GM18508 (cell line): ENCODE data around the gene ZFHX3.
A peak's percentile ranks its signal among the peaks of the same experiment; 100 is the strongest.

Experiments used
- ATAC-seq: cut with Tn5 transposase; IDR thresholded peaks from one replicate; pipeline ENCODE4 v1.9.1; 2021; ENCODE audit warnings: moderate number of reproducible peaks; ENCODE audit not compliant: insufficient read depth, unreplicated experiment

Gene ZFHX3

GRCh38 chr16:72789465-72789864, 258.5 kb downstream of the ZFHX3 start:
- no peak for ATAC-seq

- ATAC-seq: no peak
These were observed 259.6 kb downstream of the ZFHX3 start for GRCh38 chr16:72788269-72788809.

DNA sequence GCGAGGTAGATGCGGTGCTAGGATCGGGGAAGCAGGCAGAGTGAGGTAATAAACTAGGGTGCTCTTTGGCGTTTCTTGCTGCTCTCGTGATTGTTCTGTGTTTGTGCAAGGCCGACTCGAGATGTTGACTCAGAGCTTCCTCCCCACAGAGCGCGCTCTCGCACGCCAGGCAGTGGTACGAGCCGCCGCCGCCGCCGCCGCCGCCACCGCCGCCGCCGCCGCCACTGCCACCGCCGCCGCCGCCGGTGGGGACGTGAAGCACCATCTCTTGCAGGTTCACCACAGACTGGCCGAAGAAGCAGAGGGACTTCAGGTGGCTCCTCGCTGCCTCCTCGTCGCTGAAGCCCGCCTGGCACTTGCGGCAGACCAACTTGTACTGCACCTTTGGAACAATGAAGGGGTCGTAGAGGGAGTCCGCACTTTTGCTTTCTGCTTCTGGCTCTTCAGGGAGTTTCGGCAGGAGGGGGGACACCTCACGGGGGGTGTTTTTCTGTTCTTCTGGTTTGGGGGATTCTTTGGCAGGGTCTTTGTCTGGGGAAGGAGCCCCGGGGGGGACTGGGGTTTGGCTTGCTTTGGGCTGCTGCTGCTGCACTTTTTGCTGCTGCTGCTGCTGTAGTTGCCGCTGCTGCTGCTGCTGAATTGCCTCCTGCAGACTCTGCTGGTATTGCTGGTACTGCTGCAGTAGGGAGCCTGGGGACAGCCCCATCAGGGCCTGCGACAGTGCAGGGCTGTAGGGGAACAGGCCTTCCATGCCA, 260.2 kb downstream of the ZFHX3 start:
- peak; percentile 69 for ATAC-seq

GRCh38 chr16:72787130-72787513, 260.8 kb downstream of the ZFHX3 start:
- no peak for ATAC-seq

DNA sequence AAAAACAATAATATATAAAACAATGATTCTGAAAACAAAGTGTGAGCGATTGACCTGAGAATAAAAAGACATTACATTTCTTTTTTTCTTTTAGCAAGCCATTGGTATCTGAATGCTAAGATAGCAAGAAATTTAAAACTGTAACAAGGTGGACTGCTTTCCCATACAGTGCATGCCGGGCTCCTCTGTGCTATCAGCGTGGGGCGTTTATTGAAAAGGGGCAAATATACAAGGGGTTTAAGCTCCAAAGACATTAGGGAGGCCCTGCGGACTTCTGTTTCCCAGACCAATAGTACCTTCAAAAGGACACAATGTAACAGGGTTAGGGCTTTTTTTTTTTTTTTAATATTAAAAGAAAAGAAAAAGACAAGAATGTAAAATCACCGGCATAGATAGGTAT, 261.3 kb downstream of the ZFHX3 start:
- no peak for ATAC-seq

- ATAC-seq: no peak
These were observed 262.0 kb downstream of the ZFHX3 start for GRCh38 chr16:72785886-72786285.

GRCh38 chr16:72785171-72785570, 262.8 kb downstream of the ZFHX3 start:
- no peak for ATAC-seq

- ATAC-seq: no peak
These were observed 264.1 kb downstream of the ZFHX3 start for GRCh38 chr16:72783716-72784318.

DNA sequence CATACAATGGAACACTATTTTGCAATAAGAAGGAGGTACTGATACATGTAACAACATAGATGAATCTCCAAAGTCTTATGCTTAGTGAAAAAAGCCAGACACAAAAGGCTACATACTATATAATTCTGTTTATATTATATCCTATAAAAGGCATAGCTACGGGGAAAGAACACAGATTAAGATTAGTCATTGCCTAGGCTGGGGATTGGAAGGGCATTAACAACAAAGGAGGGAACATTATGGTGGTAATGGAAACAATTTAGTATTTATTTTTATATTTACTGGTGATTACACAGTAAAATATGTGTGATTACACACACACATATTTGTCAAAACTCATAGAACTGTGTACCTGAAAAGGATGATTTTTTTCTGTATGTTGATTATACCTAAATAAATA, 278.1 kb downstream of the ZFHX3 start:
- no peak for ATAC-seq

GRCh38 chr16:72768591-72768990, 279.3 kb downstream of the ZFHX3 start:
- no peak for ATAC-seq

GRCh38 chr16:72766506-72766905, 281.4 kb downstream of the ZFHX3 start:
- ATAC-seq: no peak

- ATAC-seq: no peak
These were observed 283.8 kb downstream of the ZFHX3 start for GRCh38 chr16:72764015-72764654.

DNA sequence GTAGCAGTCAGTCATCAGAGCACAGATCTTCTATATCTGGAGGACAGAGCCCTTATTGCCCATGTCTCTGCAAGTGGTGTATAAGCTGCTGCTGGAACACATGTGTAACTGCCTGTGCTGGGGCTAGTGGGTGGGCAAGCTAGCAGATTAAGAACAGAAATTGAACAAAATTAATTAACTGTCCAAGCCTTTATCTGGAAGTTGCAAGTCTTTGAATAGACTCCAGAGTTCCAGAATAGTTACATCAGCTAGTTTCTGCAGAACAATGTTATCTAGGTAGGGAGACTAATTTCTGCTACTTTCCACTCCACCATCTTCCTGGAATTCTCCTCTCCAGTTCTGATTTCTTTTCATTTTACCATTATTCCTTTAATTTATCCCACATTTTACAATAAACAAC, 287.3 kb downstream of the ZFHX3 start:
- no peak for ATAC-seq

DNA sequence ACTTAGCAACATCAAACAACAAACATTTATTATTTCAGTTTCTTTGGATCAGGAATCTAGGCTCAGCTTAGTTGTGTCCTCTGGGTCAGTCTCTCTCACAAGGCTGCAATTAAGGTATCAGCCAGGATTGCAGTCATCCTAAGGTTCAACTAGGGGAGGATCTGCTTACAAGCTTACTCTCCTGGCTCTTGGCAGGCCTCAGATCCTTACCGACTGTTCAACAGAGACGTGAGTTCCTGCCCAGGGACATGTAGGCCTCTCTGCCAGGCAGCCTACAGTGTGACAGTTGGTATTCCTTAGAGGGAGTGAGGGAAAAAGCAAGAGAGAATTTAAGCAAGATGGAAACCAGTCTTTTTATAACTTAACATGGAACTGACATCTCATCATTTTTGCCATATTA, 294.0 kb downstream of the ZFHX3 start:
- ATAC-seq: no peak

- no peak for ATAC-seq
These were observed 295.8 kb downstream of the ZFHX3 start for GRCh38 chr16:72752004-72752695.

DNA sequence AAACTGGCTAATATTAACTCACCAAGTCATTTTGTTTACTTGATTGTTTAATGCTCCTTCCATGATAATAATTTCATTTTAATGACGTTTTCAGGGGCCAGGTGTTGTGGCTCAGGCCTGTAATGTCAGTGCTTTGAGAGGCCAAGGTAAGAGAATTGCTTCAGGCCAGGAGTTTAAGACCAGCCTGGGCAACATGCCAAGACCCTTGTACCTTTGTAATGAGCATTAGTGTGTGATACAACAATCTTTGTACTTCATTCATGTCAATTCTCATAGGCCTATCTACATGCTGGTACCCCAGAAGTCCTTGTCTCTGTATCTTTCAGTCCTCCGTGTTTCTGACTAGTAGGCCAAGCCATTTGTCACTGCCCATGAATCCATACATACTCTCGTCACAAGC, 296.9 kb downstream of the ZFHX3 start:
- no peak for ATAC-seq

GRCh38 chr16:72749091-72749490, 298.8 kb downstream of the ZFHX3 start:
- ATAC-seq: no peak

DNA sequence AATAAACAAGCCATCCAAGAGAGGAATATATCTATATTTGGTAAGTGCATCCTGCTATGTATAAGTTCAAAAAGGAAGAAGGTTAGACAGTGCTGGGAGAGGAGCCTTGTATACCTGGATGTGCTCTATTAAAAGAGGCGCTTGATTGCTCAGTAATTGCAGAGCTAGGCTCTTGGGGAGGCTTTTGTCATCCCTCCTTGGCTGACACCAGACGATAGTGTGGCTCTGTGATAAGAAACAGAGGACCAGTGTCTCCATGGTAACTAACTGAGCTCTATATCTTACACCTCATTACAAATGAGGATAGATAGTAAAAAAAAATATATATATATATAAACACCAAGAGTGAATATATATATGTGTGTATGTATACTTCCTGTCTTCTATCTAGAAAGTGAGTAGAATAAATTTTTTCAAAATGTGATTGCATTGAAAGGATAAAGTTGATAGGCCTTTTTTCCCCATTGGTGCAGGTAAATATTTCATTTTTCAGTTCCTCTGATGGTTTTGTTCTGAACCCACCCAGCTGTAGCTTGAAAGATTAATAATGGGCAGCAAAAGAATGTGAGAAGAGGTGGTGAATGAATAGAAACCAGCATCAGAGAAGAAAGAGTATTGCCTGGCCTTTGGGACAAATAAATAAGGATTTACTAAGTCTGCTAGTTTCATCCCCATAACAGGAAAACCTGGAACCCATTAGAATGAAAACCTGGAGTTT, 303.7 kb downstream of the ZFHX3 start:
- ATAC-seq: no peak

DNA sequence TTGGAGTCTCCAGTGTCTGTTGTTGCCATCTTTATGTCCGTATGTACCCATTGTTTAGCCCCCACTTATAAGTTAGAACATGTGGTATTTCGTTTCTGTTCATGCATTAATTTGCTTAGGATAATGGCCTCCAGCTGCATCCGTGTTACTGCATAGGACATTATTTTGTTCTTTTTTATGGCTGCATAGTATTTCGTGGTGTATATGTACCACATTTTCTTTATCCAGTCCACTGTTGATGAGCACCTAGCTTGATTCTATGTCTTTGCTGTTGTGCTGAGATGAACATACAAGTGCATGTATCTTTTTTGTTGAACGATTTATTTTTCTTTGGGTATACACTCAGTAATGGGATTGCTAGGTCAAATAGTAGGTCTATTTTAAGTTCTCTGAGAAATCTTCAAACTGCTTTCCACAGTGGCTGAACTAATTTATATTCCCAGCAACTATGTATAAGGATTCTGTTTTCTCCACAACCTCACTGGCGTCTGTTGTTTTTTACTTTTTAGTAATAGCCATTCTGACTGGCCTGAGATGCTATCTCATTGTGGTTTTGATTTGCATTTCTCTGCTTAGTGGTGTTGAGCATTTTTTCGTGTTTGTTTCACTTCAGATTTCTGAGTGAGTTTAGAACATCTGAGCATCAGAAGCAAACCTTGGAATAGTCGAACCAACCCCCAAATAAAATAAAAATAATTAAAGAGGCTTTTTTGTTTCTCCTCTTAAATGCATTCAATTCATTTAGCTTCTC, 304.7 kb downstream of the ZFHX3 start:
- peak; percentile 67 for ATAC-seq

DNA sequence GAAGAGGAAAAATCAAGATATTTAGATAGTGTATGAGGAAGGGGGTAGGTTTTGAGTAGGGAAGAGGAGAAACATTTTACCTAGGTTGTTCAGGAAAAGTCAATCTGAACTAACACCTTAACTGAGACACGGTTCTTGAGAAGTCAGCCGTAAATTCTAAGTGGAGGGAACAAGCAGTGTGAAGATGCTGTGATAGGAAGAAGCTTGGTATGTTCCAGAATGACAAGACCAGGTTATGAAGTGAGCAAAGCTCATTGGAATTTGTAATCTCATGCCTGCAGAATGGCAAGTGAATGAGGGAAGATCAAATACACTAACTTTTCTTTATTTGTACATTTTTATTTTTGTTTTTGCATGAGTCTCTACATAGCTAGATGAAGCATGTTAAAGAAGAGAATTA, 307.6 kb downstream of the ZFHX3 start:
- no peak for ATAC-seq
